Lung (tissue), 12 donors: Measurements from ENCODE around the gene SLC25A33. TPM values are rescaled to one million over a fixed set of nuclear protein-coding genes. Genes with fewer than 3 reads are reported as not detected.

Experiments used
- ATAC-seq: fragments of 200-7000 bp; cut with Tn5 transposase; one replicate; pipeline ENCODE4 v1.9.1; 2020; ENCODE audit warnings: moderate number of reproducible peaks; ENCODE audit not compliant: insufficient read depth, low FRiP score
- DNase-seq, 3 donors: peaks; one replicate each; pipeline ENCODE4 v3.0.0-alpha.2; 2013 to 2017
- H3K27ac ChIP-seq, 2 donors: one replicate each; pipeline ENCODE4 v1.5.1; 2013; ENCODE audit warnings: mild to moderate bottlenecking in 2 of 2, moderate library complexity in 2 of 2, control low read depth in 1 of 2, inconsistent platforms in 1 of 2, low read depth in 1 of 2, low read length in 1 of 2
- H3K27me3 ChIP-seq, 3 donors: one replicate each; pipeline ENCODE4 v1.5.1; 2013; ENCODE audit warnings: low read length in 2 of 3; ENCODE audit not compliant: control insufficient read depth in 3 of 3, insufficient read depth in 3 of 3
- H3K36me3 ChIP-seq, 4 donors: one replicate each; pipeline ENCODE4 v1.5.1; 2013; ENCODE audit warnings: low read length in 4 of 4, mild to moderate bottlenecking in 1 of 4, moderate library complexity in 1 of 4; ENCODE audit not compliant: control insufficient read depth in 4 of 4, insufficient read depth in 4 of 4
- H3K4me1 ChIP-seq, 5 donors: one replicate each; pipeline ENCODE4 v1.5.1; 2013; ENCODE audit warnings: low read length in 5 of 5, mild to moderate bottlenecking in 2 of 5, moderate library complexity in 1 of 5; ENCODE audit not compliant: control insufficient read depth in 5 of 5, insufficient read depth in 5 of 5
- H3K4me3 ChIP-seq: one replicate; pipeline ENCODE4 v1.5.1; 2013; ENCODE audit warnings: mild to moderate bottlenecking, control low read depth, moderate library complexity
- H3K9ac ChIP-seq, 2 donors: one replicate each; pipeline ENCODE4 v1.5.1; 2013; ENCODE audit warnings: low read length in 2 of 2, control low read depth in 1 of 2; ENCODE audit not compliant: insufficient read depth in 1 of 2
- H3K9me3 ChIP-seq, 4 donors: one replicate each; pipeline ENCODE4 v1.5.1; 2013; ENCODE audit warnings: low read length in 3 of 4, mild to moderate bottlenecking in 1 of 4, moderate library complexity in 1 of 4; ENCODE audit not compliant: control insufficient read depth in 4 of 4, insufficient read depth in 3 of 4
- WGBS, 2 donors: extraction: QIAGEN DNeasy Blood & Tissue Kit; methylation state at CpG; one replicate each; pipeline ENCODE4 v1.1.7; 2013; 5-methylcytosine and 5-hydroxymethylcytosine counted together
- polyA plus RNA-seq, 2 donors: library from polyadenylated mRNA; stranded (reverse); fragments of 200-250 nt; gene quantifications; one replicate each; pipeline ENCODE4 v1.2.1, GENCODE V29; 2013
- total RNA-seq, 2 donors: library from RNA; depleted of rRNA in 1 of 2; stranded (reverse); fragments of >200 nt in 1 of 2; gene quantifications; one replicate each; pipeline ENCODE4 v1.2.1, GENCODE V29; 2014 to 2021
- TF ChIP-seq, protein P1 (sequence below): IDR thresholded peaks from 2 replicates; pipeline ENCODE4 v1.5.1; 2012; ENCODE audit warnings: mild to moderate bottlenecking; ENCODE audit errors: control extremely low read depth, extremely low read depth
- donor health status: control.
- donor health status: control.
- donor health status: Bipolar disorder and iron deficiency.
- donor health status: healthy.
- donor health status: DM: yes; HTN: yes; CAD: no.

The SLC25A33 gene
- total and polyA plus RNA-seq, 4 donors: 3.2 to 5.2 (median 4.5) TPM

DNA sequence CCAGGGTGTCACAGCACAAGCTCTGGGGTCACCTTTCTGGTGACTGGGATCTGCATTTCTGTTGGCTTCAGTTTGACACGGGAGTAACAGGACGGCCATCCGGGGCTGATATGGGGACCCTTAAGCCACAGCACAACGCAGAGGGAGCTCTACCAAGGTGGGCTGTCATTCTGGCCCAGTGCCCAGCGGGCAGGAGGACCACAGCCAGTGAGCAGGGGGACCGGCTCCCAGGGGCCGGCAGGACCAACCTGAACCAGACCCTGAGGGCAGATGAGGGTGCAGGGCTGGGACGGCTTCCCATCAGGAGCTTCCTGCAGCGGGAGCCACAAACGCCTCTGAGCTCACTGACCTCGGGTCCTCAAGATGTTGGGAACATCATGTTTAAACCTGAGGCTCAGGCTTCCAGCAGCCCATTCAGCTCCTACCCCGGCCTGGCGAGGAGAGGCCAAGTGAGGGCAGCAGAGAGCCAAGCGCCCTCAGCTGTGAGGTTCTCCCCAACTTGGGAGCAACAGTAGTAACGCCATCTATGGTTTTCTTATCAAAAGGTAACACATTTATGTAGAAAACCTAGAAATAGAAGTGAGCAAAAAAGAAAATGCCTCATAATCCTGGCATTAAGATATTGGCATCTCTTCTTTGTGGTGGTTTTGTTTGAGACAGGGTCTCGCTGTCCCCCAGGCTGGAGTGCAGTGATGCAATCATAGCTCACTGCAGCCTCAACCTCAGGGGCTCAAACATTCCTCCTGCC is 76.2 kb downstream of the SLC25A33 start:
- DNase-seq: peak; percentile 20 to 37 (median 33)
- no peaks in the 10 kb centered on the region for H3K9me3 ChIP-seq
- H3K9ac ChIP-seq: no peak overlapping the region
- no peaks in the 10 kb centered on the region for H3K4me1 ChIP-seq
- TF ChIP-seq, protein P1, sequence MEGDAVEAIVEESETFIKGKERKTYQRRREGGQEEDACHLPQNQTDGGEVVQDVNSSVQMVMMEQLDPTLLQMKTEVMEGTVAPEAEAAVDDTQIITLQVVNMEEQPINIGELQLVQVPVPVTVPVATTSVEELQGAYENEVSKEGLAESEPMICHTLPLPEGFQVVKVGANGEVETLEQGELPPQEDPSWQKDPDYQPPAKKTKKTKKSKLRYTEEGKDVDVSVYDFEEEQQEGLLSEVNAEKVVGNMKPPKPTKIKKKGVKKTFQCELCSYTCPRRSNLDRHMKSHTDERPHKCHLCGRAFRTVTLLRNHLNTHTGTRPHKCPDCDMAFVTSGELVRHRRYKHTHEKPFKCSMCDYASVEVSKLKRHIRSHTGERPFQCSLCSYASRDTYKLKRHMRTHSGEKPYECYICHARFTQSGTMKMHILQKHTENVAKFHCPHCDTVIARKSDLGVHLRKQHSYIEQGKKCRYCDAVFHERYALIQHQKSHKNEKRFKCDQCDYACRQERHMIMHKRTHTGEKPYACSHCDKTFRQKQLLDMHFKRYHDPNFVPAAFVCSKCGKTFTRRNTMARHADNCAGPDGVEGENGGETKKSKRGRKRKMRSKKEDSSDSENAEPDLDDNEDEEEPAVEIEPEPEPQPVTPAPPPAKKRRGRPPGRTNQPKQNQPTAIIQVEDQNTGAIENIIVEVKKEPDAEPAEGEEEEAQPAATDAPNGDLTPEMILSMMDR: peak; percentile 15
- H3K36me3 ChIP-seq: peaks cover 0 to 23% (median 10%) of the 10 kb centered on the region in 4 donors
- WGBS, 2 donors: 43 to 46% methylated on average over 16 of the region's 16 CpGs
- no peak overlapping the region for H3K4me3 ChIP-seq
- no peak overlapping the region for H3K27ac ChIP-seq
- no peaks in the 10 kb centered on the region for H3K27me3 ChIP-seq
- ATAC-seq: no peak

DNA sequence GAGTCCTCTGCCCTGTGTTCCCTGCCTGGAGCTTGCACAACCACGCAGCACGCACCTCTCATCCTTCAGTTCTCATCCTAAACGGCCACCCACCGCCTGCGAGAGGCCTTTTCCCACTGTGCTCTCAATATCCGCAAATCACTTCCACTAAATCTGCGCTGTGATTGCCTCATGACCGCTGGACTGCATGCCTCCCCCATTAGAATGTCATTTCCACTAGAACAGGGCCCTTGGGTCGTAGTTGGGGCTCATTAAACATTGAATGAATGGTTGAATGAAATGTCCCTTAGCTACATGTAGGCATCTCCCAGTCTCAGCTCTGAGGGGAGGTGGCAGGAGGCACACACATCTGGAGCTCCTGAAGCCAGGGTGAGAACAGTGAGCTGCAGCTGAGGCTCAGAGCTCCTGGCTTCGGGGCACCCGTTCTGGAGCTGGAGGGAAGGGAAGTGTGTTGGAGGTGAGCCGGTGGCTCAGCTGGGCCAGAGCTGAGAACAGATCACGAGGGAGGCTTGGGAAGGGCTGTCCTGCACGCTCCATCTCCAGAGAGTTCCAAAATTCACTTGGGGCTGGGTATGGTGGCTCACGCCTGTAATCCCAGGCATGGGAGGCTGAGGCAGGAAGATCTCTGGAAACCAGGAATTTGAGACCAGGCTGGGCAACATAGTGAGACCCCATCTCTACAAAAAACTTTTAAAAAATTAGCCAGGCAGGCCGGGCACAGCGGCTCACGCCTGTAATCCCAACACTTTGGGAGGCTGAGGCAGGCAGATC is 79.8 kb downstream of the SLC25A33 start:
- Histone ChIP-seq H3K27ac (no peak overlapping the region), H3K9ac (no peak overlapping the region), H3K4me3 (no peak overlapping the region), H3K27me3 (no peaks in the 10 kb centered on the region), H3K4me1 (no peaks in the 10 kb centered on the region), H3K36me3 (no peaks in the 10 kb centered on the region), H3K9me3 (no peaks in the 10 kb centered on the region)
- ATAC-seq: no peak
- DNase-seq: no peak
- 79 to 84% methylated on average over 18 of the region's 18 CpGs for WGBS, 2 donors
- TF ChIP-seq, protein P1: no peak

DNA sequence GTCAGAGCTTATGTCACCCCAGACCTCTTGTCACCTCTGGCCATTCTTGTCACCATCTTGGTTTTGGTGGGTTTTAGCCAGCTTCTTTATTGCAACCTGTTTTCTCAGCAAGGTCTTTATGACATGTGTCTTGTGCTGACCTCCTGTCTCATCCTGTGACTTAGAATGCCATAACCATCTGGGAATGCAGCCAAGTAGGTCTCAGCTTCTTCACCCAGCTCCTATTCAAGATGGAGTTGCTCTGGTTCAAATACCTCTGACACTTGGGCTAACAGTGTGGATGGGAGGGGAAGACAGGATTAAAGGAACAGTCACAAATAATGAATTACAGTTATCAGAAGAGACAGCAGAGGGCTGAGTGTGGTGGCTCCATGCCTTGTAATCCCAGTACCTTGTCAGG is 81.8 kb downstream of the SLC25A33 start:
- no peaks in the 10 kb centered on the region for H3K4me1 ChIP-seq
- TF ChIP-seq, protein P1: no peak
- no peaks in the 10 kb centered on the region for H3K36me3 ChIP-seq
- H3K9me3 ChIP-seq: no peaks in the 10 kb centered on the region
- H3K27ac ChIP-seq: no peak overlapping the region
- DNase-seq (no peak), ATAC-seq (no peak)
- H3K4me3 ChIP-seq: no peak overlapping the region
- H3K27me3 ChIP-seq: no peaks in the 10 kb centered on the region
- no peak overlapping the region for H3K9ac ChIP-seq
